B cell (primary cell): ENCODE measurements around the gene GCAT. TPM values are rescaled to one million over a fixed set of nuclear protein-coding genes. Genes with fewer than 3 reads are reported as not detected.

Experiments used
- ATAC-seq: fragments of 200-7000 bp; cut with Tn5 transposase; one replicate; pipeline ENCODE4 v1.10.0; 2021; ENCODE audit warnings: low read depth, mild to moderate bottlenecking, moderate number of reproducible peaks, moderate library complexity
- CTCF ChIA-PET: fragments of 350-600 bp; sonication (Branson Sonifier 250); formaldehyde crosslinking; loops from one replicate; lab custom pipeline; 2021; ENCODE audit warnings: antibody characterized with exemption, inconsistent platforms; lab: Charles Lee
- POLR2A ChIA-PET: fragments of 350-600 bp; sonication (Branson Sonifier 250); formaldehyde crosslinking; loops from one replicate; lab custom pipeline; 2021; ENCODE audit warnings: antibody characterized with exemption; lab: Charles Lee
- DNase-seq: peaks from one replicate; pipeline ENCODE4 v3.0.0; 2013
- H2AFZ ChIP-seq: 2 replicates; pipeline ENCODE4 v1.6.1; 2012; ENCODE audit warnings: mild to moderate bottlenecking, low read depth, low read length; ENCODE audit not compliant: insufficient read depth, poor library complexity, severe bottlenecking
- H3K27ac ChIP-seq, 2 donors: 1 replicate in 1 of 2; 2 replicates in 1 of 2; pipeline ENCODE4 v1.5.1; 2012 to 2013; ENCODE audit warnings: low read length in 2 of 2, mild to moderate bottlenecking in 2 of 2, moderate library complexity in 1 of 2
- H3K27me3 ChIP-seq, 4 experiments: fragments of 200-600 bp in 1 of 4; sonication (generic) in 1 of 4; replicated peaks in 1 of 4; 1 replicate in 2 of 4; 2 replicates in 2 of 4; pipeline versions ENCODE4 v1.6.1 to v1.7.0; 2013 to 2016; ENCODE audit warnings: low read length in 3 of 4, mild to moderate bottlenecking in 2 of 4, mixed read lengths in 1 of 4, moderate library complexity in 1 of 4; ENCODE audit not compliant: insufficient read depth in 4 of 4, control insufficient read depth in 3 of 4; ENCODE audit errors: control extremely low read depth in 1 of 4
- H3K36me3 ChIP-seq, 2 experiments: replicated peaks in 1 of 2; 1 replicate in 1 of 2; 2 replicates in 1 of 2; pipeline versions ENCODE4 v1.6.1 to v1.7.1; 2013; ENCODE audit warnings: low read length in 1 of 2; ENCODE audit not compliant: insufficient read depth in 2 of 2, control insufficient read depth in 1 of 2; ENCODE audit errors: control extremely low read depth in 1 of 2, extremely low read depth in 1 of 2
- H3K4me1 ChIP-seq, 2 donors: fragments of 200-600 bp in 1 of 2; sonication (generic) in 1 of 2; 1 replicate in 1 of 2; 2 replicates in 1 of 2; pipeline versions ENCODE4 v1.5.1 to v1.6.1; 2013 to 2017; ENCODE audit warnings: low read length in 2 of 2; ENCODE audit not compliant: control insufficient read depth in 2 of 2, insufficient read depth in 2 of 2
- H3K4me2 ChIP-seq: replicated peaks from 2 replicates; pipeline ENCODE3; 2012; ENCODE audit warnings: mild to moderate bottlenecking, low read depth, low read length; ENCODE audit not compliant: poor library complexity, severe bottlenecking
- H3K4me3 ChIP-seq, 5 experiments: fragments of 200-600 bp in 1 of 5; sonication (generic) in 1 of 5; 1 replicate in 3 of 5; 2 replicates in 2 of 5; pipeline versions ENCODE4 v1.5.1 to v1.7.0; 2011 to 2016; ENCODE audit warnings: low read length in 4 of 5, mild to moderate bottlenecking in 4 of 5, low read depth in 2 of 5, control low read depth in 1 of 5, moderate library complexity in 1 of 5; ENCODE audit not compliant: insufficient read depth in 1 of 5; ENCODE audit errors: control extremely low read depth in 1 of 5, extremely low read depth in 1 of 5
- H3K79me2 ChIP-seq: fragments of 200-600 bp; sonication (generic); one replicate; pipeline ENCODE4 v1.6.0; 2016; ENCODE audit warnings: low read length; ENCODE audit not compliant: control insufficient read depth, insufficient read depth
- H3K9ac ChIP-seq: fragments of 200-600 bp; sonication (generic); 2 replicates; pipeline ENCODE4 v1.6.1; 2017; ENCODE audit warnings: mild to moderate bottlenecking, low read length, moderate library complexity
- H3K9me3 ChIP-seq, 3 donors: one replicate each; pipeline versions ENCODE4 v1.6.1 to v1.7.1; 2013; ENCODE audit warnings: low read length in 2 of 3; ENCODE audit not compliant: control insufficient read depth in 2 of 3, insufficient read depth in 1 of 3; ENCODE audit errors: control extremely low read depth in 1 of 3
- H4K20me1 ChIP-seq: 2 replicates; pipeline ENCODE4 v1.6.0; 2012; ENCODE audit warnings: mild to moderate bottlenecking, low read length; ENCODE audit not compliant: insufficient read depth, control insufficient read depth, poor library complexity, severe bottlenecking
- H3K27ac Mint-ChIP-seq: one replicate; pipeline ENCODE4 v1.8.0; 2021; ENCODE audit warnings: mixed read lengths
- H3K27me3 Mint-ChIP-seq: one replicate; pipeline ENCODE4 v1.8.0; 2021; ENCODE audit warnings: mixed read lengths
- H3K4me1 Mint-ChIP-seq: one replicate; pipeline ENCODE4 v1.8.0; 2021; ENCODE audit warnings: mixed read lengths
- H3K4me3 Mint-ChIP-seq: one replicate; pipeline ENCODE4 v1.8.0; 2021; ENCODE audit warnings: mixed read lengths
- H3K9me3 Mint-ChIP-seq: one replicate; pipeline ENCODE4 v1.8.0; 2022; ENCODE audit warnings: mixed read lengths; ENCODE audit not compliant: insufficient read depth
- CTCF ChIP-seq: fragments of 200-600 bp; IDR thresholded peaks from one replicate; pipeline ENCODE4 v1.8.0; 2022; ENCODE audit warnings: antibody characterized with exemption, mild to moderate bottlenecking
- EZH2 ChIP-seq: IDR thresholded peaks from 2 replicates; pipeline ENCODE4 v1.6.1; 2012; ENCODE audit warnings: borderline replicate concordance, low read depth, mild to moderate bottlenecking, moderate library complexity, low read length; ENCODE audit not compliant: insufficient read depth, poor library complexity, severe bottlenecking
- WGBS: methylation state at CpG from one replicate; pipeline ENCODE4 v1.1.5; 2013; ENCODE audit warnings: missing lambda C conversion rate; ENCODE audit not compliant: insufficient coverage; 5-methylcytosine and 5-hydroxymethylcytosine counted together
- intact Hi-C: fragments of 100-400 bp; cut with micrococcal nuclease; formaldehyde crosslinking; loops from one replicate; pipeline ENCODE4 v1.10.0; 2022
- polyA plus RNA-seq: library from polyadenylated mRNA; depleted of rRNA; stranded (reverse); fragments of >200 nt; gene quantifications from 2 replicates; pipeline ENCODE4 v1.2.3, GENCODE V29; 2012
- total RNA-seq, 2 donors: library from RNA; stranded (reverse); fragments of 120-200 nt in 1 of 2; gene quantifications; 1 replicate in 1 of 2; 2 replicates in 1 of 2; pipeline versions ENCODE4 v1.2.3 to v1.2.4, GENCODE V29; 2013 to 2022

GCAT gene
- total and polyA plus RNA-seq, 2 donors (not counting 1 experiment from before 2014, with no cell fraction given) = 0.15 to 0.47 TPM

GRCh38 chr22:37784829-37785495, 22.8 kb upstream of the GCAT start:
- no peaks in the 10 kb centered on the region for H3K79me2 ChIP-seq
- Mint-ChIP-seq H3K4me1 (peaks cover 2% of the 10 kb centered on the region), H3K27ac (no peak overlapping the region), H3K9me3 (no peaks in the 10 kb centered on the region), H3K4me3 (no peak overlapping the region), H3K27me3 (peaks cover 8% of the 10 kb centered on the region)
- H3K4me2 ChIP-seq = no peak overlapping the region
- no peaks in the 10 kb centered on the region for H3K4me1 ChIP-seq
- H3K27me3 ChIP-seq = no peaks in the 10 kb centered on the region
- WGBS = 80% methylated on average over 9 of the region's 11 CpGs
- H3K4me3 ChIP-seq = no peak overlapping the region
- H2AFZ ChIP-seq = no peak overlapping the region
- intact Hi-C loops = no loop called here
- DNase-seq (no peak), ATAC-seq (no peak)
- H4K20me1 ChIP-seq = no peaks in the 10 kb centered on the region
- ChIA-PET POLR2A (interaction anchor here (0.6 kb wide), 1 partner anchor 14 kb away, joined by 3 read pairs; no protein-coding TSS in a partner anchor), CTCF (no interaction called here)
- H3K9me3 ChIP-seq = no peaks in the 10 kb centered on the region
- H3K27ac ChIP-seq = no peak overlapping the region
- TF ChIP-seq EZH2 (no peak), CTCF (no peak)
- H3K9ac ChIP-seq = no peak overlapping the region
- no peaks in the 10 kb centered on the region for H3K36me3 ChIP-seq

- Histone ChIP-seq H3K4me3 (no peak overlapping the region), H3K9ac (no peak overlapping the region), H3K4me2 (no peak overlapping the region), H3K36me3 (no peaks in the 10 kb centered on the region), H3K79me2 (no peaks in the 10 kb centered on the region), H3K27ac (no peak overlapping the region), H3K9me3 (no peaks in the 10 kb centered on the region), H4K20me1 (no peaks in the 10 kb centered on the region), H3K4me1 (no peaks in the 10 kb centered on the region), H2AFZ (no peak overlapping the region), H3K27me3 (peaks cover 0 to 2% (median 0%) of the 10 kb centered on the region in 4 experiments)
- ATAC-seq = no peak
- TF ChIP-seq CTCF (no peak), EZH2 (no peak)
- Mint-ChIP-seq H3K9me3 (no peaks in the 10 kb centered on the region), H3K4me3 (no peak overlapping the region), H3K4me1 (no peaks in the 10 kb centered on the region), H3K27me3 (peaks cover 4% of the 10 kb centered on the region), H3K27ac (no peak overlapping the region)
- intact Hi-C loops = no loop called here
- WGBS = 54% methylated on average over 2 of the region's 2 CpGs
- CTCF ChIA-PET = no interaction called here
- POLR2A ChIA-PET = no interaction called here
- DNase-seq = no peak
These were observed 17.5 kb upstream of the GCAT start for GRCh38 chr22:37790234-37790633.
